Skeletal muscle satellite cell (primary cell): ENCODE results near the gene PRKAA1.
"Not testable (repeated sequence)": the region's sequence is repeated elsewhere in the genome, so short reads cannot be mapped to it uniquely, and the experiment has no call there.

ENCODE experiments used
- H3K27me3 ChIP-seq: 2 replicates; pipeline ENCODE4 v1.7.0; 2013; ENCODE audit warnings: low read length; ENCODE audit not compliant: control insufficient read depth, insufficient read depth
- H3K36me3 ChIP-seq: 2 replicates; pipeline ENCODE4 v1.7.0; 2013; ENCODE audit warnings: mild to moderate bottlenecking, control low read depth, low read length; ENCODE audit not compliant: insufficient read depth
- H3K4me1 ChIP-seq: 2 replicates; pipeline ENCODE4 v1.7.0; 2013; ENCODE audit warnings: low read length; ENCODE audit not compliant: control insufficient read depth, insufficient read depth
- H3K4me2 ChIP-seq: 2 replicates; pipeline ENCODE4 v1.7.0; 2013; ENCODE audit warnings: mild to moderate bottlenecking, low read length
- H3K4me3 ChIP-seq: 2 replicates; pipeline ENCODE4 v1.7.0; 2013; ENCODE audit warnings: low read length
- H3K9ac ChIP-seq: 2 replicates; pipeline ENCODE4 v1.7.0; 2013; ENCODE audit warnings: mild to moderate bottlenecking, low read depth, low read length, moderate library complexity
- H3K9me3 ChIP-seq: replicated peaks from 2 replicates; pipeline ENCODE4 v1.7.0; 2013; ENCODE audit warnings: mild to moderate bottlenecking, control low read depth, low read length

The PRKAA1 gene

DNA sequence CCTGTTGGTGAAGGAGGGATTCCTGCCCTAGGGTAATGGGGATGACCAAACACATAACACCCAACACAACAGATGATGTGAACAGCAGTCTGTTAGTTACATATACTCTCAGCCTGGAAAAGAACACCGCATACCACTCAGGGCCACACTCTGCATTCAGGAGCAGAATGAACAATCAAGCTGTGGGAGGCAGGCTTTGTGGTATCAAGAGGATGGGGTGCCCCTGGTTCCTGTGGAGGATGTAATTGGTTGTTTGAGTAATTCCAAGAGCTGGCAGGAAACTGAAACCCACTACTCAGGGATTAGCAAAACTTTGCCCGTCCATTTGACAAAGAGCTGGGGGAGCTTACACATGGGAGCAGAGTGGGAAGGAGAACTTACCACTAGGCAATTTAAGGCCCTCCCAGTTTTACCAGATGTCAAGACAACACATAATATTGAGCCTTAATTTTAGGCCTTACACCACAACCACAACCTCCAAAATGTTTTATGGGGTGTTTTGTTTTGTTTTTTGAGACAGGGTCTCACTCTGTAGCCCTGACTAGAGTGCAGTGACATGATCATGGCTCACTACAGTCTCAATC, 15.6 kb upstream of the PRKAA1 start:
- Histone ChIP-seq H3K4me1 (peaks cover 1% of the 10 kb centered on the region), H3K36me3 (no peaks in the 10 kb centered on the region), H3K27me3 (no peaks in the 10 kb centered on the region), H3K4me2 (no peak overlapping the region), H3K9ac (no peak overlapping the region), H3K9me3 (no peaks in the 10 kb centered on the region), H3K4me3 (no peak overlapping the region)

DNA sequence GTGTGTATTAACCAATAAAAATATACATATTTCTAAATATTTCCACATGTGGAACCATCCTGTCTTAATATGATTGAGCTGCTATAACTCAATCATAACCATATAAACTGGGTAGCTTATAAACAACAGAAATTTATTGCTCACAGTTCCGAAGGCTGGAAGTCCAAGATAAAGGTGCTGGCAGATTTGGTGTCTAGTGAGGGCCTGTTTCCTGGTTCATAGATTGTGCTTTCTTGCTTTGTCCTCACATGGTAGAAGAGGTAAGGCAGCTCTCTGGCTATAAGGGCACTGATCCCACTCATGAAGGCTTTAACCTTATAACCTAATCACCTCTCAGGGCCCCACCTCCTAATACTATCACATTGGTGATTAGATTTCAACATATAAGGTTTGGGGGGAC, 14.0 kb upstream of the PRKAA1 start:
- H3K9ac ChIP-seq = no peak overlapping the region
- no peak overlapping the region for H3K4me3 ChIP-seq
- no peaks in the 10 kb centered on the region for H3K9me3 ChIP-seq
- H3K27me3 ChIP-seq = no peaks in the 10 kb centered on the region
- no peak overlapping the region for H3K4me2 ChIP-seq
- peaks cover 5% of the 10 kb centered on the region for H3K4me1 ChIP-seq
- no peaks in the 10 kb centered on the region for H3K36me3 ChIP-seq

DNA sequence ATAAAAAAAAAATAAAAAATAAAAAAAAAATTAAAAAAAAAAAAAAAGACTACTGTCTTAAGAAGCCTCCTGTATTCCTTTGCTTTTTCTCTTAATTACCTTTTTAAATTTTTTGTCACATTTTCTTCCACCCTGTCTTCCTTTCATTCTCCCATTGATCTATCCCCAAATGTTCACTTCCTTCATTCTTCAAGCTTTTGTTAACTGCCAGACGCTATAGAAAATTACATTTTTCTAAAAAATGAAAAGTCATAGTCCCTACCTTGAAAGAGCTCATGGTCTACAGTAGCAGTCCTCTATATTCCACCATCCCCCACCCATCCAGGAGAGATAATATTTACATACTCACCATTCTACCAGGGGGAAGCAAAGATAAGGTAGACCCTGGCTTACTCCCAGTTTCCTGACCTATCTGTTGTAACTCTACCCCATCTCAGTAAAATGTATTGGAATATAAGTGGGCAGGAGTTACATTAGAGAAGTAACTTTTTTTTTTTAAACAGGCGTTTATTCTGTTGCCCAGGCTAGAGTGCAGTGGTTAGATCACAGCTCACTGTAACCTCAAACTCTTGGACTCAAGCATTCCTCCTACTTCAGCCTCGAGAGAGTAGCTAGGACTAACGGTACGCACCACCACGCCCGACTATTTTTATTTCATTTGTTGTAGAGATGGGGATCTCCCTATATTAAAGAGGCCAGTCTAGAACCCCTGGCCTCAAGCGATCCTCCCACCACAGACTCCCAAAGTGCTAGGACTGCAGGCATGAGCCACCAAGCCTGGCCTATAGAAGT, 3.8 kb upstream of the PRKAA1 start:
- Histone ChIP-seq H3K27me3 (no peaks in the 10 kb centered on the region), H3K4me2 (no peak overlapping the region), H3K9me3 (no peaks in the 10 kb centered on the region), H3K9ac (no peak overlapping the region), H3K36me3 (no peaks in the 10 kb centered on the region), H3K4me3 (no peak overlapping the region), H3K4me1 (peaks cover 11% of the 10 kb centered on the region)

DNA sequence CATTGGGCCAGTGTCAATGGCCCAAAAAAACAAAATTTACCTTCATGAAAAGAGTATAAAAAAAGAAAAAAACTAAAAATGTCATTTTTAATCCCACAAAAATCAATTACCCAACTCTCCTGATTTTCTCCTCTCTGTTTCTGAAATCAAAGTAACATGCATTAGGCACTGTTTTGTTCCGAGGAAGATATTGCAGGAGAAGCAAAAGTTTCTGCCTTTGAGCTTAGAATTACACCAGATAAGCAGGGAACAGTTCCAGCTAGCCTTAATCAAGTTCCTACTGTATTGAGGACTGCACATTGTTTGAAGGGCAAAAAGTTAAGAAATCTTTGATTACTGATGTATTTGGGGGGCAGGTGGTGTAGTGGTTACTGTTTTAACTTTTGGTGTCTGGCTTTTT, 1.1 kb upstream of the PRKAA1 start:
- peak overlapping the region; percentile 87 for H3K9ac ChIP-seq
- no peaks in the 10 kb centered on the region for H3K9me3 ChIP-seq
- peak overlapping the region; percentile 99 for H3K4me2 ChIP-seq
- H3K27me3 ChIP-seq = no peaks in the 10 kb centered on the region
- H3K4me1 ChIP-seq = peaks cover 18% of the 10 kb centered on the region
- peak overlapping the region; percentile 100 for H3K4me3 ChIP-seq
- H3K36me3 ChIP-seq = no peaks in the 10 kb centered on the region

DNA sequence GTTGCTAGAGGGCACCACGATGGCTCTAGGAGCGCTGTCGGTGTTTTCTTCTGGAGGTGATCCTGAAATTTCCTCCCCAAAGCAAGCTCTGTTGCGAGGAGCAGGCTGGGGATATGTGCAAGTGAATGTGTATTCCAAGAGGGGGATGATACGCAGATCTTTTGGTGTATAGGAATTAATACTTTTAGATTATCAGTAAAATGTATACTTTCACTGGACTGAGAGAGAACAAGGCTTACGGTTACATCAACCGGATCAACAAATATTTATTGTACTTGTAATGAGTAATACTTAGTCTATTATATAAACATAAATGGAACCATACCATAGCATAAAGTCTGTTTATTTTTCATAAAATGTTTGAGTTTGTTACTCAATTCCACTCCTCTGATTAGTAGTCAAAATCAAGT, 632 bp upstream of the PRKAA1 start:
- Histone ChIP-seq H3K36me3 (no peaks in the 10 kb centered on the region), H3K4me1 (peaks cover 18% of the 10 kb centered on the region), H3K4me3 (peak overlapping the region; percentile 100), H3K27me3 (no peaks in the 10 kb centered on the region), H3K9ac (peak overlapping the region; percentile 87), H3K9me3 (no peaks in the 10 kb centered on the region), H3K4me2 (peak overlapping the region; percentile 99)

DNA sequence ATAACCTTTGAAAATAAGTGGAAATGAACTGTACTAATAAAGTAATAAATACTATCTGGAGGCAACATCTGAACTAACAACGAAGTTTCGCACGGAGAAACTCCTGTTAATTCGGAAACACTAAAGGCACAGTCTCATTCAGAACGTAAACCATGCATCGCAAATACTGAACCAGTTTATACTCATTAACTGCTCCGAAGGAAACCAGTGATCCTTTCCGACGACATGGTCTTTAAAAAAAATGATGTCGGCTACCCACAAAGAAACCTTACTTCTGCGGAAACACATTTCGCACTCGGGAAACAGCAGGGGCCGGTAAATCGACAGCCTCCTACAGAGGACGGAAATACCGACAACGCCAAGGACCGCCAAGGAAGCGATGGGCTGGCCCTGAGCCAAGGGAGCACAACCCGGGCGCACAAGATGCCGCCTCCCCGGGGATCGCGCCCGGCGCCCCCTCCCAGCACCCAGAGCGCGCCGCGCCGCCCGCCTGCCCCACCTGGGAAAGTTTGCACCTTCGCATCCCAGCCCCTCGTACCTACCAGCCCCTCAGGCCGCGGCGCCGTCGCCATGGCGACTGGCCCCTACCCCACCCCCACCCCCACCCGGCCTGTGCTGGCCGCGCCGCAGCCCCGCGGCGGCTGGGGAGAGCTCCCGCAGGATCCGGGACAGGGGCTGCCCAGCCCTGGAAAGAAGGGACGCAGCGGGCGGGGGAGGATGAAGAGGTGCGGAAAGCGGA, 732 bp downstream of the PRKAA1 start:
- Histone ChIP-seq H3K9me3 (no peaks in the 10 kb centered on the region), H3K4me1 (peaks cover 18% of the 10 kb centered on the region), H3K36me3 (no peaks in the 10 kb centered on the region), H3K4me2 (peak overlapping the region; percentile 89), H3K27me3 (no peaks in the 10 kb centered on the region), H3K9ac (peak overlapping the region; percentile 92), H3K4me3 (peak overlapping the region; percentile 100)

DNA sequence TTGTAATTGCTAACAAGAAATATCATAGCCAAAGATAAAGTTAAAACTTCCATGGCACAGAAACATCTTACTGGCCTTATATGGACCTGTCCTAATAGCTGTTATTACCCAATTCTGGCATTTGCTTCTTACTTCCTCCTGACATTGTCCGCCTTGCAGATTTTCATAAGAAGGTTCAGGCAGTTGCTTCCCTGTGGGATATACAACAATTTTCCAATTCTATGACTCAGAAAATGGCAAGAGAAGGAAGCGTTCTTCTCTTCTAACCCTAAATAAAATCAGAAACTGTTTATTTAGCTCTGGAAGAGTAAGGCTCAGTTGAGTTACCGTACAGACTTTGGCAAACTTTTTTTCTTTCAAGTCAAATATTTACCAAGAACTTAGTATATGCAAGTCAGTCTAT, 1.7 kb downstream of the PRKAA1 start:
- Histone ChIP-seq H3K4me2 (peak overlapping the region; percentile 89), H3K4me1 (peaks cover 24% of the 10 kb centered on the region), H3K9me3 (no peaks in the 10 kb centered on the region), H3K4me3 (peak overlapping the region; percentile 100), H3K36me3 (no peaks in the 10 kb centered on the region), H3K9ac (peak overlapping the region; percentile 92), H3K27me3 (no peaks in the 10 kb centered on the region)

DNA sequence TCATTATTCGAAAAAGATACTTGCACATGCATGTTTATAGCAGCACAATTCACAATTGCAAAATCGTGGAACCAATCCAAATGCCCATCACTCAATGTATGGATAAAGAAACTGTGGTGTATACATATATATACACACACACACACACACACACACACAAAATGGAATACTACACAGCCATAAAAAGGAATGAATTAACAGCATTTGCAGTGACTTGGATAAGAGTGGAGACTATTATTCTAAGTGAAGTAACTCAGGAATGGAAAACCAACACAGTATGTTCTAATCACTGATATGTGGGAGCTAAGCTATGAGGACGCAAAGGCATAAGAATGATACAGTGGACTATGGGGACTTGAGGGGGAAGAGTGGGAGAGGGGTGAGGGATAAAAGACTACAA, 3.3 kb downstream of the PRKAA1 start:
- H3K27me3 ChIP-seq, H3K4me2 ChIP-seq, H3K9me3 ChIP-seq, H3K9ac ChIP-seq, H3K4me3 ChIP-seq, H3K36me3 ChIP-seq: not testable (repeated sequence)
- peaks cover 30% of the 10 kb centered on the region for H3K4me1 ChIP-seq

DNA sequence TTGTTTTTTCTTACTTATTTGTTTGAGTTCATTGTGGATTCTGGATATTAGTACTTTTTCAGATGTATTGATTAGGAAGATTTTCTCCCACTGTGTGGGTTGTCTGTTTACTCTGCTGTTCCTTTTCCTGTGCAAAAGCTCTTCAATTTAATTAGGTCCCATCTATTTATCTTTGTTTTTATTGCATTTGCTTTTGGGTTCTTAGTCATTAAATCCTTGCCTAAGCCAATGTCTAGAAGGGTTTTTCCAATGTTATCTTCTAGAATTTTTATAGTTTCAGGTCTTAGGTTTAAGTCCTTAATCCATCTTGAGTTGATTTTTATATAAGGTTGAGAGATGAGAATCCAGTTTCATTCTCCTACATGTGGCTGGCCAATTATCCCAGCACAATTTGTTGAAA, 3.8 kb downstream of the PRKAA1 start:
- H3K9me3 ChIP-seq, H3K27me3 ChIP-seq, H3K9ac ChIP-seq, H3K4me3 ChIP-seq, H3K4me2 ChIP-seq, H3K36me3 ChIP-seq: not testable (repeated sequence)
- peaks cover 24% of the 10 kb centered on the region for H3K4me1 ChIP-seq

DNA sequence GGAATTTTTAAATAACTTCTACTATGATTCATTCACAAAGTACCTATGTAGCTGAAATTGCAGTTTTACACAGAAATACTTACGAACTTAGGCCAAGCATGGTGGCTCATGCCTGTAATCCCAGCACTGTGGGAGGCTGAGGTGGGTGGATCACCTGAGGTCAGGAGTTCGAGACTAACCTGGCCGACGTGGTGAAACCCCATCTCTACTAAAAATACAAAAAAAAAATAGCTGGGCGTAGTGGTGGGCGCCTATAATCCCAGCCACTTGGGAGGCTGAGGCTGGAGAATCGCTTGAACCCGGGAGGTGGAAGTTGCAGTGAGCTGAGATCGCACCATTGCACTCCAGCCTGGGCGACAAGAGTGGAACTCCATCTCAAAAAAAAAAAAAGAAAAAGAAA, 5.5 kb downstream of the PRKAA1 start:
- not testable (repeated sequence) for H3K27me3 ChIP-seq, H3K9me3 ChIP-seq, H3K36me3 ChIP-seq, H3K4me3 ChIP-seq, H3K9ac ChIP-seq, H3K4me2 ChIP-seq
- peaks cover 22% of the 10 kb centered on the region for H3K4me1 ChIP-seq

DNA sequence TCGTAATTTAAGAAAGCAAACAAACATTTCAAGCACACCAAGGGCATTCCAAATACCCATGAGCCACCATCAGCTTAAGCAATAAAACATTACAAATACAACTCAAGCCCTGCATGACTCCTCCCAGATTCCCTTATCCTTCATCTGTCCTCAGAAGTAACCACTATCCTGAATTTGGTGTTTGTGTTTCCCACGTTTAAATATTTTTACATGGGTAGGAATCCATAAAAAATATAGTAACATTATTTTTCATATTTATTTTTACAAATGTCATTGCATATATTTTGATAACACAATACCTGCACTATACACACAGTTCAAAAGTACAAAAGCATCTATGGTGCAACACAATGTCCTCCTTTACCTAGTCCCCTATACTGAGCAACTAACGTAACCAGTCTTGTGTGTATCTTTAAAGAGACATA, 6.4 kb downstream of the PRKAA1 start:
- Histone ChIP-seq H3K9me3 (no peaks in the 10 kb centered on the region), H3K4me1 (peaks cover 22% of the 10 kb centered on the region)

More for the DNA sequence above, 6.4 kb downstream of the PRKAA1 start:
- Histone ChIP-seq H3K36me3 (peaks cover 9% of the 10 kb centered on the region), H3K4me2 (peak overlapping the region; percentile 65), H3K9ac (peak overlapping the region; percentile 1), H3K27me3 (no peaks in the 10 kb centered on the region), H3K4me3 (no peak overlapping the region)
